Immature natural killer cell (primary cell): ENCODE data around the gene PDK2. TPM values are rescaled to one million over a fixed set of nuclear protein-coding genes. Genes with fewer than 3 reads are reported as not detected.

Source experiments
- DNase-seq, 3 donors: peaks; one replicate each; pipeline ENCODE4 v3.0.0; 2022; ENCODE audit warnings: mixed read lengths in 1 of 3
- H3K27ac Mint-ChIP-seq, 6 donors: one replicate each; pipeline ENCODE4 v1.8.0; 2020; ENCODE audit warnings: mixed read lengths in 6 of 6, mild to moderate bottlenecking in 5 of 6, inconsistent platforms in 4 of 6, moderate library complexity in 3 of 6
- H3K27me3 Mint-ChIP-seq, 3 donors: one replicate each; pipeline ENCODE4 v1.8.0; 2020 to 2021; ENCODE audit warnings: low read depth in 3 of 3, mild to moderate bottlenecking in 3 of 3, mixed read lengths in 3 of 3, moderate library complexity in 3 of 3, inconsistent platforms in 1 of 3
- H3K36me3 Mint-ChIP-seq, 3 donors: one replicate each; pipeline ENCODE4 v1.8.0; 2020; ENCODE audit warnings: mixed read lengths in 3 of 3, inconsistent platforms in 2 of 3, mild to moderate bottlenecking in 2 of 3
- H3K4me1 Mint-ChIP-seq, 2 donors: one replicate each; pipeline ENCODE4 v1.8.0; 2020; ENCODE audit warnings: inconsistent platforms in 2 of 2, mild to moderate bottlenecking in 2 of 2, mixed read lengths in 2 of 2, moderate library complexity in 1 of 2
- H3K4me3 Mint-ChIP-seq, 5 donors: one replicate each; pipeline ENCODE4 v1.8.0; 2020; ENCODE audit warnings: mild to moderate bottlenecking in 5 of 5, mixed read lengths in 5 of 5, inconsistent platforms in 3 of 5, moderate library complexity in 3 of 5
- H3K9me3 Mint-ChIP-seq, 6 donors: one replicate each; pipeline ENCODE4 v1.8.0; 2020; ENCODE audit warnings: mild to moderate bottlenecking in 6 of 6, mixed read lengths in 6 of 6, inconsistent platforms in 4 of 6, moderate library complexity in 3 of 6
- polyA plus RNA-seq, 3 donors: library from polyadenylated mRNA; unstranded; fragments of 300-500 nt; fragmentation: Illumina TruSeq; gene quantifications; one replicate each; pipeline ENCODE4 v1.2.3, GENCODE V29; 2021

Gene PDK2
- polyA plus RNA-seq, 3 donors from 2014 or later: 36.5 to 54.5 (median 43.8) TPM

- no peaks in the 10 kb centered on the region for H3K36me3 Mint-ChIP-seq
- peaks cover 6 to 14% (median 12%) of the 10 kb centered on the region in 3 donors for H3K27me3 Mint-ChIP-seq
- DNase-seq: no peak
- H3K4me1 Mint-ChIP-seq: peaks cover 18 to 24% of the 10 kb centered on the region in 2 donors
- H3K27ac Mint-ChIP-seq: peak overlapping the region in 4 of 6 donors; percentile 36 to 79 (median 60)
- no peaks in the 10 kb centered on the region for H3K9me3 Mint-ChIP-seq
- no peak overlapping the region for H3K4me3 Mint-ChIP-seq
Measured at GRCh38 chr17:50154604-50155003, 59.5 kb downstream of the PDK2 start.

- H3K9me3 Mint-ChIP-seq: no peaks in the 10 kb centered on the region
- peaks cover 18 to 28% of the 10 kb centered on the region in 2 donors for H3K4me1 Mint-ChIP-seq
- no peak for DNase-seq
- no peaks in the 10 kb centered on the region for H3K36me3 Mint-ChIP-seq
- peak overlapping the region in 1 of 6 donors; percentile 59 for H3K27ac Mint-ChIP-seq
- peaks cover 6 to 15% (median 14%) of the 10 kb centered on the region in 3 donors for H3K27me3 Mint-ChIP-seq
- no peak overlapping the region for H3K4me3 Mint-ChIP-seq
Measured at GRCh38 chr17:50155115-50155819, 60.1 kb downstream of the PDK2 start.

GRCh38 chr17:50157891-50158290 lies 62.7 kb downstream of the PDK2 start:
- no peak overlapping the region for H3K27ac Mint-ChIP-seq
- H3K36me3 Mint-ChIP-seq: no peaks in the 10 kb centered on the region
- no peak overlapping the region for H3K4me3 Mint-ChIP-seq
- no peak for DNase-seq
- no peaks in the 10 kb centered on the region for H3K9me3 Mint-ChIP-seq
- peaks cover 17 to 31% of the 10 kb centered on the region in 2 donors for H3K4me1 Mint-ChIP-seq
- H3K27me3 Mint-ChIP-seq: peaks cover 0 to 5% (median 0%) of the 10 kb centered on the region in 3 donors

GRCh38 chr17:50161023-50161910 lies 66.1 kb downstream of the PDK2 start:
- H3K4me3 Mint-ChIP-seq: peak overlapping the region; percentile 50 to 84 (median 78)
- H3K4me1 Mint-ChIP-seq: peaks cover 14 to 31% of the 10 kb centered on the region in 2 donors
- H3K27me3 Mint-ChIP-seq: peaks cover 0 to 6% (median 0%) of the 10 kb centered on the region in 3 donors
- H3K27ac Mint-ChIP-seq: peak overlapping the region in 5 of 6 donors; percentile 9 to 87 (median 67)
- H3K36me3 Mint-ChIP-seq: no peaks in the 10 kb centered on the region
- no peaks in the 10 kb centered on the region for H3K9me3 Mint-ChIP-seq
- DNase-seq: peak; percentile 93 to 95 (median 93)

Other genes starting within 250 kb of the PDK2 start
- not detected for gene TAC4, start 247.3 kb upstream of the PDK2 start, polyA plus RNA-seq
- gene DLX4, start 126.2 kb upstream of the PDK2 start, polyA plus RNA-seq: under 1 TPM in 2 of 3 donors, not detected in 1; 0.19 to 0.32 TPM
- not detected for gene DLX3, start 100.1 kb upstream of the PDK2 start, polyA plus RNA-seq
- 1 to 10 TPM in 1 of 3 donors, under 1 TPM in 1, not detected in 1; 0.54 to 1.1 TPM for gene ITGA3, start 39.2 kb upstream of the PDK2 start, polyA plus RNA-seq
- 1 to 10 TPM in 1 of 3 donors, not detected in 2; 1.2 TPM for gene SAMD14, start 34.8 kb downstream of the PDK2 start, polyA plus RNA-seq
- 1 to 10 TPM in 1 of 3 donors, under 1 TPM in 2; 0.25 to 2.0 (median 0.66) TPM for gene PPP1R9B, start 55.3 kb downstream of the PDK2 start, polyA plus RNA-seq
- gene SGCA, start 70.7 kb downstream of the PDK2 start, polyA plus RNA-seq: not detected
- gene COL1A1, start 106.3 kb downstream of the PDK2 start, polyA plus RNA-seq: not detected
- gene TMEM92, start 179.1 kb downstream of the PDK2 start, polyA plus RNA-seq: not detected